ENCODE results near the gene ZNRF3.

GRCh38 chr22:28906312-28906711 is 22.9 kb downstream of the ZNRF3 start:
- TF ChIP-seq CTCF (IDR thresholded peaks at IDR 0.05; ENCODE audit: insufficient read depth, low read depth, low read length): no peak
- TF ChIP-seq EZH2 (IDR thresholded peaks at IDR 0.05; ENCODE audit: insufficient read depth, low read length): no peak
